H9 (cell line): Measurements from ENCODE around the gene ATXN10. TPM values are rescaled to one million over a fixed set of nuclear protein-coding genes. Genes with fewer than 3 reads are reported as not detected.

Source experiments
- DNase-seq: peaks from one replicate; pipeline ENCODE4 v3.0.0-alpha.2; 2017
- H2AFZ ChIP-seq: one replicate; pipeline ENCODE4 v1.6.1; 2013; ENCODE audit warnings: mild to moderate bottlenecking, low read length, control low read depth, moderate library complexity
- H2AK5ac ChIP-seq: 2 replicates; pipeline ENCODE4 v1.6.1; 2013; ENCODE audit warnings: low read length, control low read depth, mixed read lengths; ENCODE audit not compliant: insufficient read length
- H2BK120ac ChIP-seq: one replicate; pipeline ENCODE4 v1.6.1; 2013; ENCODE audit warnings: low read depth, mild to moderate bottlenecking, low read length, control low read depth, inconsistent platforms; ENCODE audit not compliant: poor library complexity, severe bottlenecking
- H2BK12ac ChIP-seq: 2 replicates; pipeline ENCODE4 v1.6.1; 2013; ENCODE audit warnings: low read length, control low read depth, mixed read lengths, low read depth; ENCODE audit not compliant: insufficient read length
- H2BK15ac ChIP-seq: 2 replicates; pipeline ENCODE4 v1.6.1; 2013; ENCODE audit warnings: low read depth, low read length, control low read depth
- H2BK20ac ChIP-seq: one replicate; pipeline ENCODE4 v1.6.1; 2013; ENCODE audit warnings: low read depth, mild to moderate bottlenecking, low read length, control low read depth, inconsistent platforms; ENCODE audit not compliant: poor library complexity, severe bottlenecking
- H2BK5ac ChIP-seq: 2 replicates; pipeline ENCODE4 v1.6.1; 2013; ENCODE audit warnings: low read length, control low read depth, mixed read lengths; ENCODE audit not compliant: insufficient read length
- H3K14ac ChIP-seq: 2 replicates; pipeline ENCODE4 v1.6.1; 2013; ENCODE audit warnings: low read length, control low read depth; ENCODE audit not compliant: insufficient read depth
- H3K18ac ChIP-seq: 2 replicates; pipeline ENCODE4 v1.6.1; 2013; ENCODE audit warnings: low read depth, mild to moderate bottlenecking, mixed read lengths, low read length, control low read depth; ENCODE audit not compliant: insufficient read length
- H3K23ac ChIP-seq: 2 replicates; pipeline ENCODE4 v1.6.1; 2013; ENCODE audit warnings: low read length, control low read depth, mixed read lengths, low read depth; ENCODE audit not compliant: insufficient read length
- H3K23me2 ChIP-seq: 2 replicates; pipeline ENCODE4 v1.6.1; 2013; ENCODE audit warnings: low read depth, mild to moderate bottlenecking, mixed read lengths, low read length, control low read depth; ENCODE audit not compliant: insufficient read length, poor library complexity, severe bottlenecking
- H3K27ac ChIP-seq: 2 replicates; pipeline ENCODE4 v1.5.1; 2013; ENCODE audit warnings: low read length, control low read depth, mixed read lengths, low read depth; ENCODE audit not compliant: insufficient read length
- H3K27me3 ChIP-seq: 2 replicates; pipeline ENCODE4 v1.6.1; 2013; ENCODE audit warnings: low read length, control low read depth, inconsistent platforms; ENCODE audit not compliant: insufficient read depth
- H3K4ac ChIP-seq: 2 replicates; pipeline ENCODE4 v1.6.1; 2013; ENCODE audit warnings: low read depth, mild to moderate bottlenecking, control low read depth, inconsistent platforms, low read length, moderate library complexity
- H3K4me1 ChIP-seq: 2 replicates; pipeline ENCODE4 v1.6.1; 2013; ENCODE audit warnings: low read length, control low read depth, inconsistent platforms; ENCODE audit not compliant: insufficient read depth
- H3K4me2 ChIP-seq: 2 replicates; pipeline ENCODE4 v1.6.1; 2013; ENCODE audit warnings: low read length, control low read depth, mixed read lengths; ENCODE audit not compliant: insufficient read length, insufficient read depth
- H3K56ac ChIP-seq: 2 replicates; pipeline ENCODE4 v1.6.1; 2013; ENCODE audit warnings: low read depth, mild to moderate bottlenecking, mixed read lengths, low read length, control low read depth; ENCODE audit not compliant: insufficient read length
- H3K79me1 ChIP-seq: 2 replicates; pipeline ENCODE4 v1.6.1; 2013; ENCODE audit warnings: low read depth, mild to moderate bottlenecking, moderate library complexity, low read length, control low read depth, inconsistent platforms; ENCODE audit not compliant: insufficient read depth, poor library complexity, severe bottlenecking
- H3K79me2 ChIP-seq: 2 replicates; pipeline ENCODE4 v1.6.1; 2013; ENCODE audit warnings: low read length, control low read depth, inconsistent platforms; ENCODE audit not compliant: insufficient read depth
- H3K9ac ChIP-seq: 2 replicates; pipeline ENCODE4 v1.6.1; 2013; ENCODE audit warnings: low read length, control low read depth, mixed read lengths; ENCODE audit not compliant: insufficient read length; ENCODE audit errors: extremely low read depth
- H3K9me3 ChIP-seq: one replicate; pipeline ENCODE4 v1.6.1; 2013; ENCODE audit warnings: low read depth, low read length, inconsistent platforms; ENCODE audit not compliant: control insufficient read depth
- H3T11ph ChIP-seq: one replicate; pipeline ENCODE4 v1.6.1; 2013; ENCODE audit warnings: mild to moderate bottlenecking, low read length, control low read depth, inconsistent platforms
- H4K20me1 ChIP-seq: one replicate; pipeline ENCODE4 v1.6.1; 2013; ENCODE audit not compliant: control insufficient read depth, insufficient read length, insufficient read depth
- H4K5ac ChIP-seq: 2 replicates; pipeline ENCODE4 v1.6.1; 2013; ENCODE audit warnings: low read depth, mild to moderate bottlenecking, mixed read lengths, low read length, control low read depth; ENCODE audit not compliant: insufficient read length
- H4K8ac ChIP-seq: replicated peaks from 2 replicates; pipeline ENCODE4 v1.6.1; 2013; ENCODE audit warnings: low read length, control low read depth, mixed read lengths, low read depth; ENCODE audit not compliant: insufficient read length
- H4K91ac ChIP-seq: 2 replicates; pipeline ENCODE4 v1.6.1; 2013; ENCODE audit warnings: low read depth, mild to moderate bottlenecking, moderate library complexity, mixed read lengths, low read length, control low read depth; ENCODE audit not compliant: insufficient read length
- H3K27ac Mint-ChIP-seq, 3 experiments: 2 replicates in 2 of 3; 3 replicates in 1 of 3; pipeline ENCODE4 v1.8.0; 2020 to 2021; ENCODE audit warnings: mixed read lengths in 3 of 3, mild to moderate bottlenecking in 1 of 3, moderate library complexity in 1 of 3
- H3K27me3 Mint-ChIP-seq: 2 replicates; pipeline ENCODE4 v1.8.0; 2021; ENCODE audit warnings: low read depth, mild to moderate bottlenecking, moderate library complexity, mixed read lengths
- H3K36me3 Mint-ChIP-seq, 3 experiments: 2 replicates in 2 of 3; 3 replicates in 1 of 3; pipeline ENCODE4 v1.8.0; 2020 to 2021; ENCODE audit warnings: low read depth in 3 of 3, mixed read lengths in 3 of 3; ENCODE audit not compliant: insufficient read depth in 1 of 3
- H3K4me1 Mint-ChIP-seq, 2 experiments: 2 replicates each; pipeline ENCODE4 v1.8.0; 2020; ENCODE audit warnings: mixed read lengths in 2 of 2
- H3K4me3 Mint-ChIP-seq, 2 experiments: 2 replicates in 1 of 2; 3 replicates in 1 of 2; pipeline ENCODE4 v1.8.0; 2020 to 2021; ENCODE audit warnings: mild to moderate bottlenecking in 2 of 2, mixed read lengths in 2 of 2, moderate library complexity in 1 of 2
- H3K9me3 Mint-ChIP-seq, 2 experiments: 2 replicates in 1 of 2; 3 replicates in 1 of 2; pipeline ENCODE4 v1.8.0; 2020; ENCODE audit warnings: mild to moderate bottlenecking in 2 of 2, mixed read lengths in 2 of 2, moderate library complexity in 1 of 2
- CTCF ChIP-seq: fragments of 200-600 bp; sonication (generic); conservative IDR thresholded peaks from 3 replicates; pipeline ENCODE4 v1.8.0; 2021; ENCODE audit warnings: antibody characterized with exemption, mild to moderate bottlenecking
- WGBS: extraction: QIAGEN DNeasy Blood & Tissue Kit; methylation state at CpG from one replicate; pipeline ENCODE4 v1.1.7; 2013; ENCODE audit warnings: missing lambda C conversion rate, low lambda C conversion rate, mixed read lengths; ENCODE audit not compliant: insufficient read length; ENCODE audit errors: extremely low coverage; 5-methylcytosine and 5-hydroxymethylcytosine counted together
- total RNA-seq: library from RNA; stranded (reverse); gene quantifications from 2 replicates; pipeline ENCODE4 v1.2.1, GENCODE V29; 2021

ATXN10 gene
- total RNA-seq, 1 experiment from 2014 or later, result 210 TPM

DNA sequence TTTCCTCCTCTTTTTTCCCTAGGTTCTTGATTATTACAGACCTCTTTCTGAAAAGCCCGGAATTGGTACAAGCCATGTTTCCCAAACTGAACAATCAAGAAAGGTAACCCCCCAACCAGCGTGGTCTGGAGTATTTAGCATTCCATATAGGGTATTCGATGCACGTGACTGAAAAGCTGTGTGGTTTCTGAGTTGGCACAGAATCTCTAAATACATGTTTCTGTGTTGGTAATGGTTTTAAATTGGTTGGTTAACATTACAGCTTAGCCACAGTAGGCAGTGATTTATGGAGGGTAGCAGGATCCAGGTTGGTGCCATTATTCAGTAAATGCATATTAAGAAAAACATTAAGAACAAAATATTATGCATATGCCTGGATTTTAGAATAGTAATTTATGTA is 46.8 kb downstream of the ATXN10 start:
- Mint-ChIP-seq H3K36me3 (peaks cover 11 to 38% (median 24%) of the 10 kb centered on the region in 3 experiments; a peak in 6 of 7 replicates), H3K27ac (no peak overlapping the region), H3K9me3 (no peaks in the 10 kb centered on the region), H3K4me1 (no peaks in the 10 kb centered on the region), H3K27me3 (no peaks in the 10 kb centered on the region), H3K4me3 (no peak overlapping the region)
- WGBS, result no CpG with 5 or more reads among the region's 4 CpGs
- peaks cover 6% of the 10 kb centered on the region for H3K79me1 ChIP-seq
- H3T11ph ChIP-seq, result no peak overlapping the region
- no peaks in the 10 kb centered on the region for H3K9me3 ChIP-seq
- no peak for TF ChIP-seq CTCF
- H3K79me2 ChIP-seq, result 0 out of 2 replicates have a peak, but pooled peaks cover 1% of the 10 kb centered on the region
- H3K4ac ChIP-seq, result no peak overlapping the region
- no peaks in the 10 kb centered on the region for H3K27me3 ChIP-seq
- no peaks in the 10 kb centered on the region for H3K23me2 ChIP-seq
- no peak overlapping the region for H4K5ac ChIP-seq
- no peak overlapping the region for H2AK5ac ChIP-seq
- no peak overlapping the region for H4K8ac ChIP-seq
- no peak overlapping the region for H3K23ac ChIP-seq
- DNase-seq, result no peak
- no peak overlapping the region for H2BK12ac ChIP-seq
- H4K91ac ChIP-seq, result no peak overlapping the region
- H2BK20ac ChIP-seq, result no peak overlapping the region
- no peak overlapping the region for H3K4me2 ChIP-seq
- no peak overlapping the region for H3K14ac ChIP-seq
- H2BK15ac ChIP-seq, result no peak overlapping the region
- H3K18ac ChIP-seq, result no peak overlapping the region
- H2BK120ac ChIP-seq, result no peak overlapping the region
- H3K9ac ChIP-seq, result no peak overlapping the region
- H3K4me1 ChIP-seq, result no peaks in the 10 kb centered on the region
- no peaks in the 10 kb centered on the region for H4K20me1 ChIP-seq
- no peak overlapping the region for H2BK5ac ChIP-seq
- no peak overlapping the region for H3K27ac ChIP-seq
- no peak overlapping the region for H3K56ac ChIP-seq
- no peak overlapping the region for H2AFZ ChIP-seq
